ENCODE results near the gene STUB1.
"Not testable (repeated sequence)": the region's sequence is repeated elsewhere in the genome, so short reads cannot be mapped to it uniquely, and the experiment has no call there.

STUB1 gene

DNA sequence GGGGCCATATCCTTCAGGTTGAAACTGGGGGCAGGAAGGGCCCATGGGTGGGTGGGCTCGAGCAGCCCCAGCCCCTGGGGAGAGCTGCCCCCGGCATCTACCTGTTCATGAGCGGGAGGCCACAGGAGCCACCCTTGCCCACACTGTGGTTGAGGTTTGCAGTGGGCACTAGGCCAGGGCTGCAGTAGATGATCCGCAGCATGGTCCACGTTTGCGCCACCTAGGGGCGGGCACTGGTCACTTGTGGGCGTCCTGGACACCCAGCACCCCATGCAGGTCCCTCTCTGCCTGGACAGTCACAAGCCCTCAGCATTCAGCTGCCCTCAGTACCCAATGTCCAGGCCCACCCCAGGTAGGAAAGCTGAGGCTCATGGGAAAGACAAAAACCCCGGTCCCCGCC lies 5.8 kb downstream of the STUB1 start:
- no peak for DNase-seq
- H3K4me1 Mint-ChIP-seq (ENCODE audit: low read depth): peaks cover 61% of the 10 kb centered on the region
- H3K4me3 Mint-ChIP-seq: peak overlapping the region; percentile 43
- peak overlapping the region; percentile 8 for H3K27ac Mint-ChIP-seq
- no peaks in the 10 kb centered on the region for H3K9me3 Mint-ChIP-seq
- peaks cover 73% of the 10 kb centered on the region for H3K36me3 Mint-ChIP-seq (ENCODE audit: low read depth)
- H3K27me3 Mint-ChIP-seq: no peaks in the 10 kb centered on the region

DNA sequence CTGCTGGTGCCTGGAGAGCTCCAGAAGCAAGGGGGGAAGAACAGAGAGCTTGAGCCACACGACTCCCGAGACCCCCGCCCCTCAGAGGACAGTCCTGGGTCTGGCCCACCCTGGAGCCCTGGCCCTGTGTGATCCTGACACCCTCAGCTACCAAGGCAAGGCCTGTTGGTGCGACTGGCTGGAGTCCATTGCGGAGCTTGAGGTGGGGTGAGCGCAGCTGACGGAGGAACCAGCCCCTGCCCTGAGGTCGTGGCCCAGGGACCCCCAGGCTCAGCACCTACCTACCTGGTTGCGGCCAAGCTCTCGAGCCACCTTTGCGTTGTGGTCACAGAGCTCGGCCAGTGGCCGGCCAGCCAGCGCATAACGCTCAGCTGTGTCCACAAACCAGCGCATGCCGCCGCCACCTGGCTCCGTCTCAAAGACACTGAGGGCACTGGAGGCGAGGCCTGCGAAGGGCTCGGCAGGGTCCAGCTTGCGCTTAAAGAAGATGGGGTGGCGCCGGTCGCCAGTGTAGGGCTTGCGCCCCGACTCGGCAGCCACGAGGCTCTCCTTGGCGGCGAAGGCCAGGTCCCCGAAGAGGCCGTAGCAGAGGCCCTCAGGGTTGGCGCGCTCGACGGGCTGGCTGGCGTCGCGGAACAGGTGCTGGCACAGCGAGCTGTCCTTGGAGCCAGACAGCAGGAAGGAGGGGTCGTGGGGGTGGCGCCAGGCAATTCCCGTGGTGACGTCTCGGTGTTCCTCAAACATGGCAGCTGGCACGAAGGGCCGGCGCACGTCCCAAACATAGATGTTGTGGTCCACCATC lies 6.5 kb downstream of the STUB1 start:
- Mint-ChIP-seq H3K27me3 (no peaks in the 10 kb centered on the region), H3K4me3 (no peak overlapping the region), H3K36me3 (ENCODE audit: low read depth) (peaks cover 66% of the 10 kb centered on the region), H3K27ac (no peak overlapping the region), H3K4me1 (ENCODE audit: low read depth) (peaks cover 58% of the 10 kb centered on the region), H3K9me3 (no peaks in the 10 kb centered on the region)
- DNase-seq: no peak

DNA sequence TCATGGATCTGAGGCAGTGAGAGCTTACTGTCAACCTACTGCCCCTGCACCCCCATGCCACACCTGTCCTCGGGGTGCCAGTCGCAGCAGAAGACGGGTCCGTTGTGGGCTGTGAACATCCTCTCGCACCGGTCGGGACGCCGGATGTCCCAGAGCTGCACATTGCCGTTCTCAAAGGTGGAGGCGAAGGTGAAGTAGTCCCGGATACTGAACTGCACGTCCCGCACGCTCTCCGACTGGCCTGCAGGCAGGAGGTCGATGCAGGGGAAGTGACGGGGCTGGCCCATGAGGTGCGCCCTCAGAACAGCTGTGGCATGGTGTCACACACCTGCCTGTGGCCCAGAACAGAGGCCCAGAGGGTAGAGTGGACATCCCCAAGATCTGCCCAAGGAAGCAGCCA lies 7.3 kb downstream of the STUB1 start:
- Mint-ChIP-seq H3K27me3 (no peaks in the 10 kb centered on the region), H3K36me3 (ENCODE audit: low read depth) (peaks cover 57% of the 10 kb centered on the region), H3K9me3 (no peaks in the 10 kb centered on the region), H3K4me1 (ENCODE audit: low read depth) (peaks cover 50% of the 10 kb centered on the region), H3K4me3 (no peak overlapping the region), H3K27ac (no peak overlapping the region)
- DNase-seq: no peak

DNA sequence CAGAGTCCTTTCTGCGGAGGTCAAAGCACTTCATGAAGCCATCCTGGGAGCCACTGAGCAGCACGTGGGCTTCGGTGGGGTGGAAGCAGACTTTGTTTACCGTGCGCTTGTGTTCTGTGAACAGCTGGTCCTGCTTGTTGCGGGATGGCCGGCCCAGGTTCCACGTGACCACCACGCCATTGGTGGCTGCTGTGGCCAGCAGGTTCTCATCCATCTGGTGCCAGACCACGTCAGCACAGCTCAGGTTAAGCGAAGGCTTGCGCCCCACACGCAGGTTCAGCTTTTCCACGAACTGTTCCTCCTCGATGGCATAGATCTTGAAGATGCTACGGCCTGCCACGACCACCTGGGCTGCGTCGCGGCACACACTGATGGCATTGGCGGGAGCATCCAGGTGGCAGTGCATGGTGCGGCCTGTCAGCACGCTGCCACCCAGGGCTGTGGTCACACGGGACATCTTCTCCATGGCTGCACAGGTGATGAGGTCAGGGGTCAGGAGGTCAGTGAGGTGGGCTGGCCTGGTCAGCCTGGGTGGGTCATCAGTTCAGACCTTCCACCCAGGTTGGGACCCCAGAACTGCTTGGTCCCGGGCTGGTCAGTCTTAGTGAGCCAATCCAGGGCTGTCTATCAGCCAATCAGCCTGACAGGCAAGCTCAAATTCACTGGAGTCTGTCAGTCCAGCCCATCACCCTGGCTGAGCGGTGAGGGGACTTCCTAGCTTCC lies 9.1 kb downstream of the STUB1 start:
- Mint-ChIP-seq H3K27ac (peak overlapping the region; percentile 90), H3K36me3 (ENCODE audit: low read depth) (peaks cover 45% of the 10 kb centered on the region), H3K27me3 (no peaks in the 10 kb centered on the region), H3K4me1 (ENCODE audit: low read depth) (peaks cover 40% of the 10 kb centered on the region), H3K4me3 (peak overlapping the region; percentile 92), H3K9me3 (no peaks in the 10 kb centered on the region)
- no peak for DNase-seq

DNA sequence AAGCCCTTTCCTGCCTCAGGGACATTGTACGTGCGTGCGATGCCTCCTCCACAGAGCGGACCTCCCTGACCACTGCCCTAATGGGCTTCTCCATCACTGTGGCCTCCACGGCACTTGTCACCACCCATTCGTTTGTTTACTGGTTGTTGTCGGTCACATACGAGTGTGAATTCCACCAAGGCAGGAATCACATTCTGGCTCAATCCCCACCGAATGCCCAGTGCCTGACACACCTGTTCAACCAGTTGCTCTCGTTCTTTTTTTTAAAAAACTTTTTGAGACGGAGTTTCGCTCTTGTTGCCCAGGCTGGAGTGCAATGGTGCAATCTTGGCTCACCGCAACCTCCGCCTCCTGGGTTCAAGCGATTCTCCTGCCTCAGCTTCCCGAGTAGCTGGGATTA lies 11.0 kb downstream of the STUB1 start:
- not testable (repeated sequence) for DNase-seq, H3K27me3 Mint-ChIP-seq, H3K4me3 Mint-ChIP-seq, H3K9me3 Mint-ChIP-seq
- H3K4me1 Mint-ChIP-seq (ENCODE audit: low read depth): peaks cover 34% of the 10 kb centered on the region
- peaks cover 29% of the 10 kb centered on the region for H3K36me3 Mint-ChIP-seq (ENCODE audit: low read depth)
- H3K27ac Mint-ChIP-seq: peak overlapping the region; percentile 22

DNA sequence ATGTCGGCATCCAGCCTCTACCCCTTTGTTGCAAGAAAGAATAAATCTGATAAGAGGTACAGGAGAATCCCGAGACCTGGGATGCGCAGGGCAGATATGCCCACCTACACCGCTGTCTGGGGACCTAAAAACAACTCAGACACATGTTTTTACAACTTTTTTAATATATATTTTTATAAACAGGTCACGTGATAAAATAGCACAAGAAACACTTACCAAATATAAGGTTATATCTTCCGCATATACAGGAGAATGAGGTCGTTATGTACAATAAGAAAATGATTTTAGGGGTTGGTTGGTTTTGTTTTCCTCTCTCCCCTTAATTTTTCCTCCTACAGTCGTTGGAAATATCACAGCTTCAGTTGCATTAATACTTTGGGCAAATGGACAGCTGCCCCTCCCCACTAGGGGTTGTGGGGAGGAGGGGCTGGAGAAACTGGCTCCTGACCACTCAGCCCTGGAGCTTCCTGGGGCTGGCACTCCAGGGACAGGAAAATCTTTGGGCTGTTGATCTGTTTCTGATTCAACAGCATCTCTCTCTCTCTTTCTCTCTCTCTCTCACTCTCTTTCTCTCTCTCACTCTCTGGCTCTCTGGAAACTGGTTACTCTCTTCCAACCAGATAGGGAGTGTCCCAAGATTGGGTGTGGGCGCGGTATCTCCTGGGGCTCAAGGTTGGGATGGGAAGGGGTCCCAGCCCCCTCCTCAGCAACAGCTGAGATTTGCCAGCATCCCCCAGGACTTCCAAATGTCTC lies 12.3 kb downstream of the STUB1 start:
- Mint-ChIP-seq H3K27me3 (no peaks in the 10 kb centered on the region), H3K9me3 (no peaks in the 10 kb centered on the region), H3K36me3 (ENCODE audit: low read depth) (peaks cover 18% of the 10 kb centered on the region), H3K27ac (no peak overlapping the region), H3K4me1 (ENCODE audit: low read depth) (peaks cover 37% of the 10 kb centered on the region), H3K4me3 (no peak overlapping the region)
- DNase-seq: no peak

DNA sequence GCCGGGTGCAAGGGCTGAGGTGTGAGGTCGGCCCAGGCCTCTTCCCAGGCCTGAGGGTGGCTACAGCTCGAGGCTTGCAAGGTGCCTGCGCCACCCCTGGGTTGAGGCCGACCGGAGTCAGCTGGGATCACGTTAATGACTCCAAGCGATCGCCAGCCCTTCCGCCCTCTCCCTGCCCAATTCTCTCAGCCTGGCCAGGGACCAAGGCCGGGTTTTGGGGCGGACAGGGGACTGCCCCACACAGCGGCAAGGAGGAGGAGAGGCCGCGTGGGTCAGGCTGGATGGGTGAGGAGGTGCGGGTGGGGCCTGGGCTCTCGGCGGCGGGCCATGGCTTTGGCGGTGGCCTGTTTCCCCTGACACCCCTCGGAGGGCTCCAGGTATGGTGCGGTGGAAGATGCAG lies 13.2 kb downstream of the STUB1 start:
- peaks cover 34% of the 10 kb centered on the region for H3K4me1 Mint-ChIP-seq (ENCODE audit: low read depth)
- no peak for DNase-seq
- no peaks in the 10 kb centered on the region for H3K9me3 Mint-ChIP-seq
- H3K27ac Mint-ChIP-seq: no peak overlapping the region
- no peaks in the 10 kb centered on the region for H3K27me3 Mint-ChIP-seq
- peak overlapping the region; percentile 31 for H3K4me3 Mint-ChIP-seq
- H3K36me3 Mint-ChIP-seq (ENCODE audit: low read depth): peaks cover 15% of the 10 kb centered on the region

DNA sequence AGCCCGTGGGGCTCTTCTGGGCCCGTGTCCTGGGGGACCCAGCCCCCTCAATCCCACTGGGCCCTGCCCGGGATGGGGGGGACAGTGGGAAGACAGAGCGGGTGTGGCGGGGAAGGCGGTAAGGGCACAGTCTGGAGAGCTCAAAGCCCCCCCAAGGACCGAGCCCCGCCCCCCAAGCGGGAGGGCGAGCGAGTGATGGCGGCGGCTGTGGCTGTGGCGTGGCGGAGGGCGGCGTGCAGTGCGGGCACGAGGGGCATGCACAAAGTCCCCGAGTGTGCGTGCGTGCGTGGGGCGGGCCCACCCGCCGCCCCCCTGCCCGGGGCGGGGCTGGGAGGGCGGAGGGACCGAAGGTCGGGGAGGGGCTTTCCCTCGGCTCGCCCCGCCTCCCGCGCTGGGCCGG lies 13.6 kb downstream of the STUB1 start:
- peaks cover 11% of the 10 kb centered on the region for H3K36me3 Mint-ChIP-seq (ENCODE audit: low read depth)
- no peak overlapping the region for H3K27ac Mint-ChIP-seq
- no peaks in the 10 kb centered on the region for H3K9me3 Mint-ChIP-seq
- no peaks in the 10 kb centered on the region for H3K27me3 Mint-ChIP-seq
- H3K4me1 Mint-ChIP-seq (ENCODE audit: low read depth): peaks cover 30% of the 10 kb centered on the region
- H3K4me3 Mint-ChIP-seq: peak overlapping the region; percentile 31
- peak; percentile 60 for DNase-seq

DNA sequence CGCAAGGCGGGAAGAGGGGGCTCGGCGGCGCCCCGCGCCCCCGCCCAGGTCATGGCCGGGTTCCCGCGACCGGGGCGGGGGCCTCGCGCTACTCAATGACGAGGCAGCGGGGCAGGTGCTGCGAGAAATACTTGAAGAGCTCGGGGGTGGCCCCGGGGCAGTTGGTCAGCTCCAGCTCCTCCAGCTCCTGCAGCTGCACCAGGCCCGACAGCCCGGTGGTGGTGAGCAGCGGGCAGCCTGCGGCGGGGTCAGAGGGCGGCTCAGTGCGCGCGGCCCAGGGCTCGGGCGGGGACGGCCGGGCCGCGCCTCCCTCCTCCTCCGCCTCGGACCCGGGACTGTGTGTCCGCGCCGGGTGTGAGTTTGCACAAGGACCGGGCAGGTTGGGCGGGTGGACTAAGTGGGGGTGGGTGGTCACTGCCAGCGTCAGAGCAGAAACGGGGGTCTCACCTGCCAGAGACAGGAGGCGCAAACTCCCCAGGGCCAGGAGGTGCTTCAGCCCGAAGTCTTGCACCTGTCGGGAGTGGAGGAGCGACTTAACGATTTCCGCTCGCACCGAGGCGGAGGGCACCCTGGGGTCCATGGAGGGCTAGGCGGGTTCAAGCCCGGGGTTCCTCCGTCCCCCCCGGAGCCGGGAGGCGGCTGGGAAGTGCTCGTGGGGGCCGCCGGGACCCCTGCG lies 14.1 kb downstream of the STUB1 start:
- peaks cover 29% of the 10 kb centered on the region for H3K4me1 Mint-ChIP-seq (ENCODE audit: low read depth)
- peaks cover 9% of the 10 kb centered on the region for H3K36me3 Mint-ChIP-seq (ENCODE audit: low read depth)
- no peaks in the 10 kb centered on the region for H3K27me3 Mint-ChIP-seq
- no peak overlapping the region for H3K27ac Mint-ChIP-seq
- DNase-seq: no peak
- H3K4me3 Mint-ChIP-seq: peak overlapping the region; percentile 67
- H3K9me3 Mint-ChIP-seq: no peaks in the 10 kb centered on the region

DNA sequence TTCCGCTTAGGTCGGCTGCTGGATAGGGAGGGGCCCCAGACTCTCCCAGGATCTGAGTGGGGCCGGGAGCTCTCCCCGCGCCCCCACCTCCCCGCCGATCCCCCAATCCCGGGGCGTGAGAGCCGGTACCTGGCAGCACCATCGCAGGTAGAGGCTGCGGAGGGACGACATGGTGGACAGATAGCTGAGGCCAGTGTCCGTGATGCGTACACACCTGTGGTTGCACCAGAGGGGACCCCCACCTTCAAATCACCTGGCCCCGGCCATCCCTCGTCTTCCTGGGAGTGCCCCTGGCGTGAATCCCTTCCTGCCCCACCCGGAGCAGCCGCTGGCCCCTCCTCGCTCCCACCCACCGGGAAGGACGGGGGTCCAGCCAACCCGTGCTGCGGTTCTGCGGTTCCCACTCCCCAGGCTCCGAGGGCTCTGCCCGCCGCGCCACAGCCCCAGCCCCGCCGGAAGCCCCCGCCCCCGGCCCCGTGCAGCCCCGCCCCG lies 14.7 kb downstream of the STUB1 start:
- Mint-ChIP-seq H3K36me3 (ENCODE audit: low read depth) (peaks cover 3% of the 10 kb centered on the region), H3K4me1 (ENCODE audit: low read depth) (peaks cover 29% of the 10 kb centered on the region), H3K27me3 (no peaks in the 10 kb centered on the region), H3K9me3 (no peaks in the 10 kb centered on the region), H3K4me3 (peak overlapping the region; percentile 46), H3K27ac (no peak overlapping the region)
- DNase-seq: no peak

DNA sequence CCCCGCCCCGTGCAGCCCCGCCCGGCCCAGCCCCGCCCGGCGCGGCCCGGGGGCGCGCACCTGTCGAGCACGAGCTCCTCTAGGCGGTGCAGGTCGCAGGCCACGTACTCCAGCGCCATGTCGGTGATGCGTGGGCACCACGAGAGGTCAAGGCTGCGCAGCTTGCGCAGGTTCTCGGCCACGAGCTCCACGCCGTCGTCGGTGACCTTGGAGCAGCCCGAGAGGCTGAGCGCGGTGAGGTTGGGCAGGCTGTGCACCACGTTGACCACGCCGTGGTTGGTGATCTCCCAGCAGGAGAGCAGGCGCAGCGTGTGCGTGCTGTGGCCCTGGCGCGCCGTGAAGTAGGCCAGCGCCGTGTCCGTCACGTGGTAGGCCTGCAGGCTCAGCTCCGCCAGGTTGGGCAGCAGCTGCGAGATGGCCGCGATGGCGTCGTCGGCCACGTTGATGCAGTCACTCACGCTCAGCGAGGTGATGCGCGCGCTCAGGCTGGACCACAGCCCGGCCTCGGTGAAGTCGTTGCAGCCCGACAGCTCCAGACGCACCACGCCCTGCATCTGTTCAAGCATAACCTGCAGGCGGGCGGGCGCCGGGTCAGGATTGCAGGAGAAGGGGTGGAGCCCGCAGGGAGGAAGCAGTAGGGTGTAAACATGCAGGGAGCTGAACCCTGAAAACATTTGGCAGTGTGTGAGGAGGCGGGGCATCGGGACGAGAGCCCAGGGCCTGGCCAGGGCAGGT lies 15.3 kb downstream of the STUB1 start:
- Mint-ChIP-seq H3K9me3 (no peaks in the 10 kb centered on the region), H3K36me3 (ENCODE audit: low read depth) (no peaks in the 10 kb centered on the region), H3K27ac (peak overlapping the region; percentile 57), H3K27me3 (peaks cover 3% of the 10 kb centered on the region), H3K4me3 (peak overlapping the region; percentile 69), H3K4me1 (ENCODE audit: low read depth) (peaks cover 31% of the 10 kb centered on the region)
- peak; percentile 84 for DNase-seq

DNA sequence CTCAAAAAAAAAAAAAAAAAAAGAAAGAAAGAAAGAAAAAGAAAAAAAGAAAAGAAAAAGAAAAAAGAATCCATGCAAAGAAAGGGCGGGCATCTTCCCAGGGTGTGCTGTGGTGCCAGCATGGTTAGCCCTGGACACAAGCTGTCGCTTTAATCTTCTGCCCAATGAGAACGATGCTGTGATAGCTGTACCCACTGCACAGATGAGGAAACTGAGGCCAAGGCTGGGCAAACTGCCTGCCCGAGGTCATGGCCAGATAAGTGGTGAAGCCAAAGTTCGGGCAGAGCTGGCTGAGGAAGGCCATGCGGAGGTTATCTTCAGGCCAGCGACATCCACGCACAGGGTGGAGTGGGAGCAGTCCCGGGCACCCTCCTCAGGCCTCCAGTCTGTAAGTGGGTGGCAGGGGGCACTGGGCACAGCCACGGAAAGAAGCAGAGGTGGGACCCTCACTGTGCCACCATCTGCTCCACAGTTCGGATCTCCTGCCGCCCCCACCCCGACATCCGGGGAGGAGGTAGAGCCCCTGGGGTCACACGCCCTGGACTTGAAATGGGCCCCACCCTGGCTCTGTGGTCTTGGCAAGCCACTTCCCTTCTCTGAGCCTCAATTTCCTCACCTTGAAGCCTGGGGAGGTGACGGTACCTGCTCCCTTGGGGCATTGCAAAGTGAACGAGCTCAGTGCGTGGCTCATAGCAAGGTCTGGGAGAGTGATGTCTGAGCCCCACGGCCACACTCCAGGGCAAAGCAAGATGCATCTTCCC lies 18.9 kb downstream of the STUB1 start:
- peaks cover 27% of the 10 kb centered on the region for H3K4me1 Mint-ChIP-seq (ENCODE audit: low read depth)
- H3K4me3 Mint-ChIP-seq: no peak overlapping the region
- H3K36me3 Mint-ChIP-seq (ENCODE audit: low read depth): no peaks in the 10 kb centered on the region
- no peak overlapping the region for H3K27ac Mint-ChIP-seq
- H3K9me3 Mint-ChIP-seq: no peaks in the 10 kb centered on the region
- no peak for DNase-seq
- peaks cover 34% of the 10 kb centered on the region for H3K27me3 Mint-ChIP-seq

All from activated T-cell treated with anti-CD3 and anti-CD28 coated beads, Interleukin-2, amount 50 U/mL, for 24 hours (primary cell).